Hepatocyte (in vitro differentiated cells): ENCODE data around the gene IQGAP2.

Experiments used
- CTCF ChIP-seq: fragments of 200-600 bp; sonication (generic); IDR thresholded peaks from 2 replicates; pipeline ENCODE4 v1.5.1; 2016; ENCODE audit warnings: antibody characterized with exemption, mild to moderate bottlenecking; ENCODE audit not compliant: poor library complexity
- EZH2 ChIP-seq: fragments of 200-600 bp; sonication (generic); IDR thresholded peaks from 2 replicates; pipeline ENCODE4 v1.6.1; 2016; ENCODE audit warnings: antibody characterized with exemption, mild to moderate bottlenecking, borderline replicate concordance
- EZH2phosphoT487 ChIP-seq: fragments of 200-600 bp; sonication (generic); IDR thresholded peaks from one replicate; pipeline ENCODE4 v1.6.1; 2018; ENCODE audit warnings: antibody characterized with exemption, mild to moderate bottlenecking, low read depth, moderate library complexity; ENCODE audit not compliant: unreplicated experiment, severe bottlenecking

DNA sequence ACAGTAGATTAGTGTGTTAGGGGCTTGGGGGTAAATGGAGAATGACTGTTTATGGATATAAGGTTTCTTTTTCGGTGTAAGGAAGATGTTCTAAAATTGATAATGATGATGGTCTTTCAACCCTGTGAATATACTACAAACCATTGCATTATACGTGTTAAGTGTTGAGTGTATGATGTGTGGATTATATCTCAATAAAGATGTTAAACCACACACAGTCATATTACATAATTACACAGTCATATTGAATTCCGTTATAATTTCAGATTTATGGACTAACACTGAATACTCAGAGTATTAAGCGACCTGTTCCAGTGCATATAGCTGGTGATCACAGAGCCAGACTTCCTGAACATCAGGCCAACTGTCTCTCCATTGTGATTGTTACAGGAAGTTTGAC lies 152.0 kb downstream of the IQGAP2 start:
- no peak for TF ChIP-seq EZH2
- TF ChIP-seq CTCF = no peak
- TF ChIP-seq EZH2phosphoT487 = no peak
